IPS-NIHi7 (cell line): ENCODE data around the gene PRPH2.
"Not testable (repeated sequence)": the region's sequence is repeated elsewhere in the genome, so short reads cannot be mapped to it uniquely, and the experiment has no call there.

Experiments used
- DNase-seq: peaks from one replicate; pipeline ENCODE4 v3.0.0; 2012; ENCODE audit warnings: mixed read lengths; ENCODE audit errors: extremely low spot score

Gene PRPH2

DNA sequence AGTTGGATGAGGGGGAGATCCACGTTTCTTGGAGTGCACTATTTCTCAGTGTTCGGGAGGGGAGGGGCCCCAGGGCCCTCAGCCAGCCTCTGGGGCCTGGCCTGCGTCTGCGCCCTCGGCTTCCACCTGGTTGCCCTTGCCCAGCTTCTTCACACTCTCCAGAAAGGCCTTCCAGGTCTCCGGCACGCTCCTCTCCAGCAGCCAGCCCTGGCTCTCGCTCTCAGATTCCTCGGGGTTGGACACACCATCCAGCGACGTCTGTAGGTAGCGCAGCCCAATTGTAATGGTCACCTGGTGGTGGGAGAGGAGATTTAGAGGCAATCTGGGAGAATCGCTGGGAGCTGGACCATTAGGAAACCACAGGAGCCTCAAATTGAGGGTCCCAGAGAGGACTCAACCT, 24.2 kb downstream of the PRPH2 start:
- no peak for DNase-seq

DNA sequence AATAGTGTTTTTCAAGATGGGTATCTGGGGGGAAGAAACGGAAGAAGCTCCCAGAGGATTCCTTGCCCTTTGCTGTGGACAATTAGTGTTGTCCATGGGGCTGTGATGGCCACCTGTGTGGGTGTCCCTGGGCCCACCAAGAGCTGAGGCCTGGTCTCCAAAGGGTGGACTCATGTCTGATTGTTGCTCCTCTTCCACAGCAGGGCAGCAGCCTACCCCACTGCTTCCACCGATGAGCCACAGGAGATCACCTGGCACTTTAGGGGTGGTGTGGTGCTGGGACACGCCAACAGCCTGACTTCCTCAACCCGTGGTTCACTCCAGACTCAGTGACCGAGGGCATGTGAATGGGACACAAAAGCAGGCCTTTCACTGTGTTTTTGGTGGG, 25.1 kb downstream of the PRPH2 start:
- DNase-seq = no peak

DNA sequence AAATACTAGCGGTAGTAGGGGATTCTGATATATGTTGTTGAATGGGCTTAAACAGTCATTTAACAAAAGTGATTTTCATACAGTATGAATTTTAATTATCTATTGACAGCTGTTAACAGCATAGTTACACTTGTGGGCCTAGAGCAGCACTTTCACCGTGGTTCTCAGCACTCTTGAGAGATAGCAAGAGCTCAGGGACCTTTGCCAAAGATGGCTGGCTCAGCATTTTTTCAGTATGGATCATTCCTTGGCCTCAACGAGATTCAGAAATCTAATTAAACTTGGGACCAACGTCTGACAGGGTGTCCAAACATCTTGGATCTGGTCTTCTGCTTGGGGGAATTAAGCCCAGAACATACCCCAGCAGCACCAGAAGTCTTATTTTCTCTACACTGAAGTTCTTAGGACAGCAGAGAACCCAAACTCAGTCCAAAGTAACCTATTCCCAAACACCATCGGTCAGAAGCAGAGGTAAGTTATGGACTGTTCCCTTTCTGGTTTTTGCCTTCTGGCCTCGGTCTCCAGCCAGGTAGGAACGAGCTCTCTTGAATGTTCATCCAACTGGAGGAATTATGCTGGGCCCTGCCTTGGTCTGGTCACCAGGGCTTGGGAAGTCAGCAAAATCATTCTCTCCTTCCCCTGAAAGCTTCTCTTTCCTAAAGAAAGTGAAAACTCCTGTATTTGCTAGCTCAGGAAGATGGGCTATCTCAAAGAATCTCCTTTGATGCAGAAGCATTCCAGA, 25.7 kb downstream of the PRPH2 start:
- no peak for DNase-seq

DNA sequence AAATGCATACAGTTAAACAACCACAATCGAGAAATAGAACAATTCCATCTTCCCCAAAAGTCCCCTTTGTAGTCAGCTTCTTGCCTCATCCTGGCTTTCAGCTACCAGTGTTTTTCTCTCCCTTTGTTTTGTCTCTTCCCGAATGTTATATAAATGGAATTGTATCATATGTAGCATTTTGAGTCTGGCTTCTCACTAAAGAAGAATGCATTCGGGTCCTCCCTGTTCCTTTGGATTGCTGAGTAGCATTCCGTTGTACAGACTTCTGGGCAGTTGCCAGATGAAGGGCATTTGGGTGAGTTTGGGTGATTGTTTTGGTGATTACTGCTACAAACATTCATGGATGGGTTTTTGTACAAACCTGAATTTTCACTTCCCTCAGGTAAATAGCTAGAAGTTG, 27.8 kb downstream of the PRPH2 start:
- DNase-seq = no peak

DNA sequence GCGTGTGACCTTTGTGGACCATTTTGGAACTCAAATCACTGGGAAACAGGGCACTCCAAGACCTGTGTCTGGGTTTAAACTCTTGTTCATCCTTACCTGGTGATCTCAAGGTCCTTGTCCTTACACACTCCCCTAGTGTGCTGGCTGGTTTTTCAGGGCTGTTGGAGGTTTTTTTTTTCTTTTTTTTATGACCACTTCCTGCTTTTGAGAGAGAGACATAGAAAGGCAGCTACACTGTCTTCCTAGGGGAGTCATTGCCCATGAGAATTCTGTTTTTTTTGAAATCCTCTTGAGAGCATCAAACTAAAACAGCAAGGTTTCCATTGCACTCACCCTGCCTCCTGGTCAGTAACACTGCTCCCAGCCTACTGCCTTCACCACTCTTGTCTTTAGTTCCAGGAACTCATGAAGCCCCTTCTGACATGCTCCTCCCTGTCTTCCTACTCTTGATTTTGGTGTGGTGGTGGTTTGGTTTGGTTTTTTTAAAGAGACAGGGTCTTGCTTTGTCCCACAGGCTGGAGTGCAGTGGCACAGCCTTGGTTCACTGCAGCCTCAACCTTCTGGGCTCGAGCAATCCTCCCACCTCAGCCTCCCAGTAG, 28.6 kb downstream of the PRPH2 start:
- no peak for DNase-seq

DNA sequence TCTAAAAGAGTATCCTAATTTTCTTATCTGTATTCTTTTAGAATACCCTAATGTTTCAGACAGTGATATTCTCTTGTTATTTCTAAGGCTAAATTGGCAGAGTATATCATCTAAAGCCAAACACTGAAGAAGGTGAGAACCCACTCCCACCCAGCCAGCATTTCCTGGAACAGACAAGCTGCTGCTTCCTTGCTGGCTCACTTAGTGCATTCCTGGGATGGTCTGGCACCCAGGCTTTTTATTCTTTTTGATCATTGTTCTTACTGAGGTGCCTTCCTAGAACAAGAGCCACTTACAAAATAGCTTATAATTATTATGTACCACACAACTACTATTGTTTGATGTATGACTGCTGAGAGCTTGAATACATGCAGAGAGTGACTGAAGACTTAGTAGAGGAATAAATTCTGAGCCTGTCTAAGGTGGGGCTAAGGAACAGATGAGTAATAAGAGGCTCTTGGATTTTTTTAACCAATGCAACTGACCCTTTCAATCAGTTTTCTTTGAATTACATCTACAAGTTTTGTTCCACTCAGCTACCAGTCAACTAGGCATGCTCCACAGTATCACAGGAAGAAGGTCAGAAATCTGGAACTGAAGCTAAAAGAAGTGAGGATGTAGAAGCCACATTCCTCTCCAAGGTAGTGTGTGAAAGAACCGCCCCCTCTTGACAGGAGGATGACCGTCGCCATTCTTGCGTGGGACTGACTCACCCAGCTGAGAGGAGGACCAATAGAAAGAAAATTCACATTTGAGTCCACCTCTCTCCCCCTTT, 30.1 kb downstream of the PRPH2 start:
- no peak for DNase-seq

DNA sequence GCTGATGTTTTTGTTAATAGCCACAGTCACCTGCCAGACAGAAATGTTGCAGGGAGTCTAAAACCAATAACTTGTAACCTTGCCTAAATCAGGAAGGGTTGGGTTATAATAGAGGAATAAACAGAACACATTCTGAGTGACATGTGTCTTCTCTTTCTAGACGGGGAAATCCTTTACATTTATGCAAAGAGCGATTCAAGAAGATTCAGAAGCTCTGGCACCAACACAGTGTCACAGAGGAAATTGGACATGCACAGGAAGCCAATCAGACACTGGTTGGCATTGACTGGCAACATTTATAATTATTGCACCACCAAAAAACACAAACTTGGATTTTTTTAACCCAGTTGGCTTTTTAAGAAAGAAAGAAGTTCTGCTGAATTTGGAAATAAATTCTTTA, 31.5 kb downstream of the PRPH2 start:
- DNase-seq = no peak

DNA sequence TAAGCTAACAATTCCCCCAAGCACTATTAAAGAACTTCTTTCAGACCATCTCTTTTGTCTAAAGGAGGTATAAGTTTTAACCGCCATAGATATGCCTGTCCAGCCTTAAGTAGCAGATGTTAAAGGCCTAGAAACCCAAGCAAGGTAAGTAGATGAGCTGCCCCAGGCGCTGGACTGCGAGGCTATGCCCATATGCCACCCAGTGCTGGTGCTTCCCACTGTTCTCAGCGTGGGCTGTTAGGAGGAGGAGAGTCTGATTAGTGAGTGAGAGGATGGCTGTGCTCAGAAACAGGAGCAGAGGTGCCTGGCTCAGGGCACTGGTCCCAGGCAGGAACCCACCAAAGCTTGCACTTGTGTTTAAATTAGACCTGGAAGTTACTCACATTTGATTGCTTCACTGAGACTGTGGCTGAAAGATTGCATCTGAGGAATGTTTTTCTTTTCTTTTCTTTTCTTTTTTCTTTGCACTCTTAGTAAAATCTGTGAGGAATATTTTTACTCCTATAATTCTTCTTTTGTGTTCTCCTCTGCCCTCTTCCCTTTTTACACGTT, 32.2 kb downstream of the PRPH2 start:
- DNase-seq = no peak

DNA sequence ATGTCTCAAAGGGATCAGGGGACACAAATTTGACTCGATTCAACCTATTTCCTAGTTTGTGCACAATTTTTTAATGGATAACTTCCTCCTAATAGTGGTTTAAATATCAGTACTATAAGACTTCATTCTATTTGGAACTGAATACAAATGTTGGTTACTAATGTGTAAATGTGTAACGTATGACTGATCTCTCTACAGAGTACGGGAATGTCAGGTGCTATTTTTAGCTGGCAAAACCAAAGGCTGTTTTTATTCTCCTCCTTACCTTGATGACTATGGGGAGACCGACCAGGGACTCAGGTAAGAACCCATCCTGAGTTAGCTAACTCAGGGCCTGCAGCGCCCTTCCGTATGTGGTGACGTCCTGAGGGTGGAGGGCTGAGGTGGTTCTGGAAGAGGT, 33.0 kb downstream of the PRPH2 start:
- DNase-seq = no peak

DNA sequence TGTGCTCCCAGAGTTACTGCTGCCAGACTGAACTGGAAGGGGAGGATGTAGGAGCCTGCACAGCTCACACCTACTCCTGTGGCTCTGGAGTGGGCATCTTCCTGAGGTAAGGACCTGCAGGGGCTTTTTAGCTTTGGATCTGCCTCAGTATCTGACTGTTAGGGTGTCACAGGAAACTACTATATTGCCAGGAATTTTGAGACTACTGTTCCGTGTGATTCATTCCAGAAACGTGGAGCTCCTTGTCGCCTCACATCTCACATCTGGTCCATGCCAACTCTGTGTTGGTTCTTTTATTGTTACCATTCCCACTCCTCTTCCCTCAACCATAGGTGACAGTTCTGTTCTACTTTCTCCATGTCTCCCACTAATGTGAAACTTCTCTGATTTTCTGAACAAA, 34.1 kb downstream of the PRPH2 start:
- no peak for DNase-seq

DNA sequence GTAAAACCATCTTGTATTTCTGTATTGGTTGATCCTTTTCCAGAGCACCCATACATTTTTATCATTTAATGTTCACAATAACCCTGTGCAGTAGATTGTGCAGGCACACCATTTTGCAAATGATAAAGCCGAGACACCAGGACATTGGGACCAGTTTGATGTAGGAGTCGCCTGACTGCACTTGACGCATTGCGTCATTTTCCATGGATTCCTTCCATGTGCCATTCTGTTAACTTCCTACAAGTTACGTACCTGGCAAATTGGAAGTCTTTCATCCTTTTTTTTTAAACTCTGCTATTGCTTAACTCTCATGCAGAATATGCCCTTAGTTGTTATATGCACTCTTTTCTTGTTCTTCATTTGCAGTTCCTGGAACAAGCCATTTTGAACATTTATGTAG, 43.0 kb downstream of the PRPH2 start:
- DNase-seq = no peak

DNA sequence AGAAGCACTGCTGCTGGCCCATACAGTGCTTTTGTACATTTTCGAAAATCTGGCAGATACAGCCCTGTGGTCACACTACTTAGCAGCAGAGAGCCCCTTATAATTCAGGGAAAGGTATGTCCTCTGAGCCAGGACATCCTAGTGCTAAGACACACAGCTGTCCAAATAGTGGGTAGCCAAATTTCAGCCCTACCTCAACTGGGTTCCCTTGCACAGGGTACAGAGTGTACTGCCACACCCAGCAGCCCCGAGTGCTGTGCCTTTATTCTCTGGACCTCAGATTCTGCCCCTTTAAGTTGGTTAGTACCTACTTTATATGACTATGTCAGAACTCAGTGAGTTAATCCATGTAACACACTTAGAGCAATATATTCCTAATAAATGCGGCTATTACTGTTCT, 47.6 kb downstream of the PRPH2 start:
- DNase-seq = no peak

DNA sequence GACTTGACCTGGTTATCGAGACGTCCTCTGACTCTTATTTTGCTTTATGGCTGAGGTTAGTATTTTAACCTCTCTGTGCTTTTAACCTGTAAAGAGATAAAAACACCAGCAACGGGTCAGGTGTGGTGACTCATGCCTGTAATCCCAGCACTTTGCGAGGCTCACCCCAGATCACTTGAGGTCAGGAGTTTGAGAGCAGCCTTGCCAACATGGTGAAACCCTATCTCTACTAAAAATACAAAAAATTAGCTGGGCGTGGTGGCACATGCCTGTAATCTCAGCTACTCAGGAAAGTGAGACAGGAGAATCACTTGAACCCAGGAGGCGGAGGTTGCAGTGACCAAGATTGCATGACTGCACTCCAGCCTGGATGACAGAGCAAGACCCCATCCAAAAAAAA, 48.0 kb downstream of the PRPH2 start:
- DNase-seq = not testable (repeated sequence)

DNA sequence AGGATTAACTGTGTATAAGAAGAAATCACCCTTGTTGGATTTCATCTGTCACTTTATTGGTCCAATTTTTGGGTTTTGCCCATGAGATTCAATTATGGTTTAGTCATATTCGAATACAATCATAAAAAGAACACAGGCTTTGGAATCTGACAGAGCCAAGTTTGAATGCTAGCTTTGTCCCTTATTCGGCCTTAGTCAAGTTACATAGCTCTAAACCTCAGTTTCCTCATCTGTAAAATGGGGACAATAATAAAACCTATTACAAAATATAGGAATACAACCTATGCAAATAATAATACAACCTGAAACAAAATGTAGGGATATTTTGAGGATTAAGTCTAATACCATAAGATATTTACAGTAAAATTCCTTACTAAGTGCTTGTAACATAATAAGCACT, 57.7 kb downstream of the PRPH2 start:
- no peak for DNase-seq

DNA sequence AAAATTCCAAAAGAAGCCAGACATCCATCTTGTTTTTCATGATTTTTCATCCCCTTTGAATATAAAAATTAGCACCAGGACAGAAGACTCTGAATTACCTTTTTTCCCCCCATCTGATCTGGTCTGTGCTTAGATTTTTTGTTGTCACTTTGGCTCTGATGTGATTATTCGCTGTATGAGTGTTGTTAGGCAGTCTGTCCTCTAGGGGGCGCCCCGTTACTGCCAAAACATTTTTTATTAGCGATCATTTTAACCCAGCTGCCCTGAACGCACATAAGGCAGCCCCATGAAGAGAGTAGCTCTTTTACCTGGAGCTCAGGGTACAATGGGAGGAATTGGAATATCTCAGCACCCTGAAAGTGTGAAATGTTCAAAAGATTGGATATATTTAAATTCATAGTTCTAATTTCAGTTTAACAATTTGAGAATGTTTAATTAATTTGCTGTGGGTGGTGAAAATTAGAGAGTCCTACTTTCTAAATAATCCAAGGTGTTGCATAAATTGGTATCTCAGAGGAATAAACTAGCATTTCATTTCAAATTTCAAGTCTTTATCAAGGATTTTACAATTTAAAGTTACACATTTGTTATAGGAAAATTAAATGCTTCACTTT, 60.8 kb downstream of the PRPH2 start:
- peak; percentile 81 for DNase-seq

DNA sequence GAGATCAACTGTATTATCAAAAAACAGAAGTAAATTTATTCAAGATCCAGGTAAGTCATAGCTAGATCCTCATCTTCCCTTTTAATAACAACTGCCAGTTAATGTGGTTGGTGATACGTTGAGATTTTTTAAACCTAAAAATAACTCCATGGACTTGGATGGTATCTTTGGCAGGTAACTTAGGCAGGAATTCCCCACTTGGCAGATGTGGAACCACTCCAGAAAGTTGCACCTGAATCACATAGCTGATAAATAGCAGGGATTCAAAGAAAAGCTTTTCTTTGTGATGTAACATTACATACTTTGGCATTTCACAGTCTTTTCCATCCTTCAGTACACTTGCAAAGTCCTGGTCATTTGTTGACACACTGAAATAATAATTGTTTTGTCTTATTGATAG, 62.6 kb downstream of the PRPH2 start:
- no peak for DNase-seq

DNA sequence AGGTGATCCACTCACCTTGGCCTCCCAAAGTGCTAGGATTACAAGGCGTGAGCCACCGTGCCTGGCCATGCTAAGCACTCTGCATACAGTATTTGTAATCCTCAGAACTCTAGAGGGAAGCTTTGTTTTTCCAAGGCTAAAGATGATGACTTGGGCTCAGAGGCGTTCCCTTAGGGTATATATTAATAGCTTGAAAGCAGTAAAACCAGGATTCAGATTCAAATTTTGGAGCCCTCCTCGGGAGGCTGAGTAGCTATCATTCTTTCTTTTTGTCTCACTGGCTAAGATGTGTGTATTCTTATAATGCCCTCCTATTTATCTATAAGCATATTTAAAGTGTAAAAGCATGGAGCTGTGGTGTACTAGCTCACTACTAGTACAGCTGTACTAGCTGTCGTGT, 68.5 kb downstream of the PRPH2 start:
- no peak for DNase-seq

DNA sequence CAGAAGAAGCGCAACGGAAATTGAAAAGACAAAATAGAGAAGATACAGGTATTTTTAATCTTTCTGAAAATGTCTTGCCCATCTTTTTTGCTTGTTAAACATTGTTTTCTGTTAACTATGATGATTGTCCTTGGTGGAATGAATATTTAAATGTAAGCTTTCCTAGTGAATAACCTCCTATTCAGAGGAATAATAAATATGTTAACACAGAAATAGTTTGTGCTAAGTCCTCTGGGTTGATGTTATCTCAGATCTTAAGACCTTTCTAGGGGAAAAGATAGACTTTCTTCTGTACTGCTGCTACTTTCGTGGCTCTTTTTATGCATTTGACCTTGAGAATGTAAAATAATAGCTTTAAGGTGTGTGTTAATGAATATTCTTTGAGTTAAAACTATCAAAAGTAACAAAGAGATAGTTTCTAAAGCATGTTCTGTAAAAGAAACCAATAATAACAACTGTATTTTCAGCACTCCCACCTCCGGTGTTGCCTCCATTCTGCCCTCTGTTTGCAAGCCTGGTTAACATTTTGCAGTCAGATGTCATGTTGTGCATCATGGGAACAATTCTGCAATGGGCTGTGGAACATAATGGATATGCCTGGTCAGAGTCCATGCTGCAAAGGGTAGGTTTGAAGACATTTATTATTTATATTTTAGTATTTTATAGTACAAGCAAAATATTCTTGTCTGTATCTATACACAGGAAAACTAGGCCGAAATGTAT, 70.2 kb downstream of the PRPH2 start:
- no peak for DNase-seq
